ENCODE results near the gene FLT3. TPM values are rescaled to one million over a fixed set of nuclear protein-coding genes. Genes with fewer than 3 reads are reported as not detected.

Gene FLT3
- total RNA-seq, 3 donors from 2014 or later (not counting 1 experiment from before 2014, with no cell fraction given): 0.39 to 1.8 (median 1.1) TPM

- Histone ChIP-seq H3K36me3 (ENCODE audit: control insufficient read depth, insufficient read depth, low read length) (no peaks in the 10 kb centered on the region), H3K4me3 (ENCODE audit: low read length) (peak overlapping the region; percentile 57), H3K27ac (ENCODE audit: low read length) (peak overlapping the region; percentile 59), H3K27me3 (ENCODE audit: control insufficient read depth, insufficient read depth, low read length) (no peaks in the 10 kb centered on the region), H3K9me3 (ENCODE audit: control insufficient read depth, insufficient read depth, low read length) (no peaks in the 10 kb centered on the region), H3K4me1 (ENCODE audit: control insufficient read depth, insufficient read depth, low read length) (peaks cover 29% of the 10 kb centered on the region)
- Mint-ChIP-seq H3K4me1 (peaks cover 60 to 67% of the 10 kb centered on the region in 2 donors), H3K27ac (peak overlapping the region; percentile 98 to 99), H3K9me3 (no peaks in the 10 kb centered on the region), H3K27me3 (ENCODE audit: low read depth in 2 of 2) (no peaks in the 10 kb centered on the region), H3K4me3 (peak overlapping the region; percentile 80), H3K36me3 (no peaks in the 10 kb centered on the region)
- DNase-seq (no peak), ATAC-seq (no peak)
- intact Hi-C loops (cut with micrococcal nuclease): no loop called here
- no peak for TF ChIP-seq CTCF (IDR thresholded peaks at IDR 0.05)
- WGBS (ENCODE audit: insufficient coverage): 52% methylated on average over 6 of the region's 10 CpGs
These were observed 40.2 kb upstream of the FLT3 start for GRCh38 chr13:28140433-28141125.

- Histone ChIP-seq H3K9me3 (ENCODE audit: control insufficient read depth, insufficient read depth, low read length) (no peaks in the 10 kb centered on the region), H3K4me3 (ENCODE audit: low read length) (peak overlapping the region; percentile 57), H3K36me3 (ENCODE audit: control insufficient read depth, insufficient read depth, low read length) (no peaks in the 10 kb centered on the region), H3K27me3 (ENCODE audit: control insufficient read depth, insufficient read depth, low read length) (no peaks in the 10 kb centered on the region), H3K4me1 (ENCODE audit: control insufficient read depth, insufficient read depth, low read length) (peaks cover 22% of the 10 kb centered on the region), H3K27ac (ENCODE audit: low read length) (peak overlapping the region; percentile 97)
- Mint-ChIP-seq H3K36me3 (no peaks in the 10 kb centered on the region), H3K4me1 (peaks cover 60 to 67% of the 10 kb centered on the region in 2 donors), H3K27me3 (ENCODE audit: low read depth in 2 of 2) (no peaks in the 10 kb centered on the region), H3K9me3 (no peaks in the 10 kb centered on the region), H3K4me3 (peak overlapping the region; percentile 80), H3K27ac (peak overlapping the region; percentile 98 to 99)
- DNase-seq: peak; percentile 84 to 94
- TF ChIP-seq CTCF (IDR thresholded peaks at IDR 0.05): no peak
- under 1% methylated on average over 57 of the region's 60 CpGs for WGBS (ENCODE audit: insufficient coverage)
- intact Hi-C loops (cut with micrococcal nuclease): loop anchor here (1.0 to 5.0 kb wide), 6 partner anchors 43 to 967 kb away; partner anchors contain the start of genes MTIF3, POMP, SLC46A3 and USP12
- ATAC-seq: peak; percentile 65 to 82 (median 68)
These were observed 38.5 kb upstream of the FLT3 start for GRCh38 chr13:28138756-28139470.

GRCh38 chr13:28138012-28138755 is 37.8 kb upstream of the FLT3 start, which contains the start of gene PAN3:
PAN3 (plus strand) TSS chr13:28138545; CDS start chr13:28138658, 113 bp downstream.
- ATAC-seq (peak; percentile 62 to 78 (median 70)), DNase-seq (peak; percentile 90 to 96)
- Mint-ChIP-seq H3K4me3 (peak within 1 kb of the TSS; percentile 80), H3K27ac (peak within 1 kb of the TSS; percentile 98 to 99), H3K27me3 (ENCODE audit: low read depth in 2 of 2) (no peaks in the 10 kb centered on the region), H3K36me3 (no peaks in the 10 kb centered on the region), H3K4me1 (peaks cover 53 to 60% of the 10 kb centered on the region in 2 donors), H3K9me3 (no peaks in the 10 kb centered on the region)
- no peaks in the 10 kb centered on the region for H3K27me3 ChIP-seq (ENCODE audit: control insufficient read depth, insufficient read depth, low read length)
- H3K36me3 ChIP-seq (ENCODE audit: control insufficient read depth, insufficient read depth, low read length): no peaks in the 10 kb centered on the region
- WGBS (ENCODE audit: insufficient coverage): 0% methylated on average over 80 of the region's 84 CpGs
- peak within 1 kb of the TSS; percentile 97 for H3K27ac ChIP-seq (ENCODE audit: low read length)
- TF ChIP-seq CTCF (IDR thresholded peaks at IDR 0.05): peak; percentile 30
- no peaks in the 10 kb centered on the region for H3K9me3 ChIP-seq (ENCODE audit: control insufficient read depth, insufficient read depth, low read length)
- peaks cover 22% of the 10 kb centered on the region for H3K4me1 ChIP-seq (ENCODE audit: control insufficient read depth, insufficient read depth, low read length)
- intact Hi-C loops (cut with micrococcal nuclease): loop anchor here (1.0 to 5.0 kb wide), 4 partner anchors 44 to 966 kb away; partner anchors contain the start of genes POMP, SLC46A3 and USP12
- H3K4me3 ChIP-seq (ENCODE audit: low read length): peak within 1 kb of the TSS; percentile 57
